HUDEP-2 (cell line): ENCODE data around the gene CPXM2.
A peak's percentile ranks its signal among the peaks of the same experiment; 100 is the strongest.

Source experiments
- DNase-seq, 76 experiments: peaks; one replicate each; lab custom pipeline; 2025; ENCODE audit not compliant: unreplicated experiment in 76 of 76; lab: John Stamatoyannopoulos, UW

Gene CPXM2

GRCh38 chr10:123804716-123805115, 86.9 kb downstream of the CPXM2 start:
- no peak for DNase-seq

- no peak for DNase-seq
These were observed 90.8 kb downstream of the CPXM2 start for GRCh38 chr10:123800821-123801220.

- peak in 1 of 76 experiments; percentile 6 for DNase-seq
These were observed 91.3 kb downstream of the CPXM2 start for GRCh38 chr10:123800289-123800688.

- DNase-seq: no peak
These were observed 92.8 kb downstream of the CPXM2 start for GRCh38 chr10:123798856-123799255.

- no peak for DNase-seq
These were observed 93.8 kb downstream of the CPXM2 start for GRCh38 chr10:123797813-123798212.

- DNase-seq: no peak
These were observed 94.9 kb downstream of the CPXM2 start for GRCh38 chr10:123796736-123797135.

GRCh38 chr10:123795846-123796590, 95.6 kb downstream of the CPXM2 start:
- DNase-seq: no peak

- no peak for DNase-seq
These were observed 96.3 kb downstream of the CPXM2 start for GRCh38 chr10:123795196-123795780.

GRCh38 chr10:123792248-123792978, 99.2 kb downstream of the CPXM2 start:
- no peak for DNase-seq

- no peak for DNase-seq
These were observed 101.3 kb downstream of the CPXM2 start for GRCh38 chr10:123790132-123790885.

- no peak for DNase-seq
These were observed 102.6 kb downstream of the CPXM2 start for GRCh38 chr10:123788981-123789380.

- no peak for DNase-seq
These were observed 104.0 kb downstream of the CPXM2 start for GRCh38 chr10:123787566-123787965.

GRCh38 chr10:123786896-123787295, 104.7 kb downstream of the CPXM2 start:
- DNase-seq: no peak

- no peak for DNase-seq
These were observed 105.3 kb downstream of the CPXM2 start for GRCh38 chr10:123786306-123786705.

- no peak for DNase-seq
These were observed 107.0 kb downstream of the CPXM2 start for GRCh38 chr10:123784646-123785045.

GRCh38 chr10:123784216-123784615, 107.4 kb downstream of the CPXM2 start:
- DNase-seq: no peak

- DNase-seq: no peak
These were observed 108.3 kb downstream of the CPXM2 start for GRCh38 chr10:123783296-123783695.

GRCh38 chr10:123782549-123782948, 109.1 kb downstream of the CPXM2 start:
- DNase-seq: no peak

GRCh38 chr10:123781956-123782500, 109.6 kb downstream of the CPXM2 start:
- DNase-seq: no peak

GRCh38 chr10:123781324-123781900, 110.2 kb downstream of the CPXM2 start:
- no peak for DNase-seq
